Activated CD4-positive, alpha-beta T cell treated with anti-CD3 and anti-CD28 coated beads, Interleukin-2, amount 50 U/mL, for 4 hours (primary cell): Measurements from ENCODE around the gene GJB6.
A peak's percentile ranks its signal among the peaks of the same experiment; 100 is the strongest.
"Not testable (repeated sequence)": the region's sequence is repeated elsewhere in the genome, so short reads cannot be mapped to it uniquely, and the experiment has no call there.

ENCODE experiments used
- DNase-seq, 2 experiments: peaks; one replicate each; pipeline ENCODE4 v3.0.0-alpha.2; 2020

The GJB6 gene

GRCh38 chr13:20231839-20232555, at the start of gene GJB6:
Gene GJB6 (minus strand): TSS chr13:20232319. CDS start chr13:20223480, 8,839 bp downstream.
- DNase-seq = peak; percentile 7 to 13

DNA sequence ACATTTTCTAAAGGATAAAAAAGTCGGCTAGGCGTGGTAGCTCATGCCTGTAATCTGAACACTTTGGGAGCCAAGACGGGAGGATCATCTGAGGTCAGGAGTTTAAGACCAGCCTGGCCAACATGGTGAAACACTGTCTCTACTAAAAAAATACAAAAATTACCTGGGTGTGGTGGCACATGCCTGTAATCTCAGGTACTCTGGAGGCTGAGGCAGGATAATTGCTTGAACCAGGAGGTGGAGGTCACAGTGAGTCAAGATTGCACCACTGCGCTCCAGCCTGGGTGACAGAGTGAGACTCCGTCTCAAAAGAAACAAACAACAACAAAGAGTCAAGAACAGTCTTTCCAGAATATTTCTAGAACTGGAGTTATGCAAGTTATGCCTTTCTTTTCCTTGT, 44.8 kb upstream of the GJB6 start:
- DNase-seq = not testable (repeated sequence)

DNA sequence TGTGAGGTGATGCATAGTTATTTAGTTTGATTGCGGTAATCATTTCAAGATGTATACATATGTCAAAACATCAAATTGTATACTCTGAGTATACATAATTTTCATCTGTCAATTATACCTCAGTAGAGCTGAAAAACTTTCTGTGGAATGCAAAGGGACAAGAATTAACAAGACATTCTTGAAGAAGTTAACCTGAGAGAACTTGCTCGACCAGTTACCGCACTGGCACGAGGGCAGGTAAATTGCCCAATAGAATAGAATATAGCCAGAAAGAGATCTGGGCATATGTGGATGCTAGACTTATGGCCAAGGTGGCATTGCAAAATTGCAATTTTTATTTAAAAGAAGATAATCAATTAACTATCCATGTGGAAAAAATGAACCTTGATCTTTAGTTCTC, 42.3 kb upstream of the GJB6 start:
- no peak for DNase-seq

- no peak for DNase-seq
These were observed 40.6 kb upstream of the GJB6 start for GRCh38 chr13:20272588-20273171.

GRCh38 chr13:20272104-20272503, 40.0 kb upstream of the GJB6 start:
- DNase-seq = no peak

GRCh38 chr13:20271441-20271840, 39.3 kb upstream of the GJB6 start:
- no peak for DNase-seq

GRCh38 chr13:20270163-20270865, 38.2 kb upstream of the GJB6 start:
- no peak for DNase-seq

- DNase-seq = no peak
These were observed 32.3 kb upstream of the GJB6 start for GRCh38 chr13:20264271-20265018.

DNA sequence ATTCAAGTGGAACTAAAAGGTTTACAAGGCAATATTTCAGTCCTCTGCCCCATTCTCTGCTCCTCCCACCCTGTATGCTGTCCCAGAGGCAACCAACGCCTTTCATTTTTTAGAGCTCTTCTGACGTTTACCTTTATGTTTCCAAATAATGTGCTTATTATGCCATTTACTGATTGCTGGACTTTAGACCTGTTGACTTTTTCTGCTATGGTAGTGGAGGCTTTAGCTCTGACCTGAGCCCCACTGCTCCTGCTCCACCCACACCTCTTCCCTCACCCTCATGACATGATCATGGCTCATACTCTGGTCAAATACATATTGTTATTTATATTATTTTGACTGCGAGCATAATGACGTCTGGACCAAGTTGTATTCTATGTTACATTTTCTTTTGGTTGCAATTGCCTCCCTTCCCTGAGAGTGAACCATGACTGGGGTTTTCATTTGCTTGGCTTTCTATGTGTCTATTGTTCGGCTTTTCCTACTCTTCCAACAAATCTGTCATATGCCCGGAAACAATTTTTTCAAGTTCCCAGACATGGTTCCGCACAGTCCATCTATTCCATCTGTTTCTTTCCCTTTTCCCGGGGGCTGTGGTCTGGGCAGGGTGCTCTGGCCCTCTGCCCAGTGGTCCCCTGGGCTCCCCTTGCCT, 31.4 kb upstream of the GJB6 start:
- no peak for DNase-seq

DNA sequence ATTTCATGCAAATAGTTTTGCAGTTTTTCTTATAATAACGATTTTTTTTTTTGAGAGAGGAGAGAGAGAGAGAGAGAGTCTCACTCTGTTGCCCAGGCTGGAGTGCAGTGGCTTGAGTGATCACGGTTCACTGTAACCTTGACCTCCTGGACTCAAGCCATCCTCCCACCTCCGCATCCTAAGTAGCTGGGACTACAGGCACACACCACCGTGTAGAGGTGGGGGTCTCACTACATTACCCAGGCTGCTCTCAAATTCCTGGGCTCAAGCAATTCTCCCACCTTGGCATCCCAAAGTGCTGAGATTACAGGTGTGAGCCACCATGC, 26.8 kb upstream of the GJB6 start:
- no peak for DNase-seq

DNA sequence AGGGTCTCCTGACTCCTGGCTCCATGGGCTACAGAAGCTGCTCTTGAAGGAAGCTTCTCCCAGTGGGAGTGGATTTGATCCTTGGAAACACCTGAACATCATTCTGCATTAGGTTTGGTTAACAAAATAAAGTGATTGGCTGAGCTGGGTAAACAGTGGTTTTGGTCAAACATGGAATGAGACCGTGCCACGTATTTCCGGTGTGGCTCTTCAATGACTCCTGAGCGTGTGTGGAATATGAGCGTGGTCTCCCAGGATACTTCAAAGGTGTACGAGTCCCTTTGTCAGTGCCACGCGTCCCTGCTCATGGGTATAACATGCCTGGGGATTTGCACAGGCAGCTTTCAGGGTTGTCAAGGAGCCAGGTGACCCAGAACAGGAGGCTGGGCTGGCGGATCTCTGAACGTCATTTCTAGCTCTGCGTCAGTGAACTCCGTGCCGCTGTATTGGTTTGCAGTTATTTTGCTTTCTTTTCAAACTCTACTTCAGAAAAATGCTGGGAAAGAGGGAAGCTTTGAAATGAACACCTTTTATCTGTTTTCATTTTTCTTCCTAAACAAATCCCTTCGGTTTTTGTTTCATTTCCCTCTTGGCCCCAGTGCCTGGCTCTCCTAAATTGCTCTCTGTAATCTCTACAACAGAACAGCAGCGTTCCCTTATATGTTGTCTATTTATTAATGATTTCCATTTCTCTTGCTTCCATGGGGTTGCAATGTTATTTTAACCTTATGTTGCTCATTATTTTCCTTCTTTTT, 26.3 kb upstream of the GJB6 start:
- no peak for DNase-seq

GRCh38 chr13:20254076-20254475, 22.0 kb upstream of the GJB6 start:
- no peak for DNase-seq

DNA sequence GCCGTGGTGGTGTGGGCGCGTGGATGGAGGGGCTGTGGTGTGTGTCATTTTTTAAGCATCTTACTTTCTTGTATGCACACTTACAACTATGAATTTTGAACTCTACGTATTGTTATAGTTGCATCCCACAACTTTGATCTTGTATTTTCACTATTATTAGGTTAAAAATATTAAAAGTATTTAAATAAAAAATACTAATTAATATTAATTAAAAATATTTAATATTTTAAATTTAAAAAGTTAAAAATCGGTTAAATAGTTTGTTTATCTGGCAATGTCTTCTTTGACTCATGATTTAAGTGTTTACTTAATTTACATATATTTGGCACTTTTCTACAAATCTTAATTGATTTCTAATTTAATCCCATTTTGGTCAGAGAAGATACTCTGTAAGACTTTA, 17.8 kb upstream of the GJB6 start:
- DNase-seq = no peak

- no peak for DNase-seq
These were observed 15.8 kb upstream of the GJB6 start for GRCh38 chr13:20247963-20248362.

- no peak for DNase-seq
These were observed 15.3 kb upstream of the GJB6 start for GRCh38 chr13:20247403-20247802.

DNA sequence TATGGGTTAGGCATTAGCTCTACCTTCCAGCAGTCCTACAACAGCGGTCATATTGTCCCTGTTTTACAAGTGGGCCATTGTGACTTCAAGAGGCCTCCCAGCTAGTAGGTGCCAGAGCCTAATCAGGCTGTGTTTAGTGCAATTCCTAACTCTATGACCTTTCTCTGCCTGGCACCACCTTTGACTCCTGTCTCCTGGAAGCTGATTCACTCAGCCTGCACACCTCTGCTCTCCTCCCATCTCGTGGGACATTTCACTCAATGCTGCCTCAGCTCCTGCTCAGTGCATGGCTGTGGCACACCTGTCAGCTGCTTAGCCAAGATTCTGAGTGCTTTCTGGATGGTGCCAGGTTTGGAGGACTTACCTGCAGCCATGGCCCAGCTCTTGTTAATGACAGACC, 9.5 kb upstream of the GJB6 start:
- DNase-seq = no peak

DNA sequence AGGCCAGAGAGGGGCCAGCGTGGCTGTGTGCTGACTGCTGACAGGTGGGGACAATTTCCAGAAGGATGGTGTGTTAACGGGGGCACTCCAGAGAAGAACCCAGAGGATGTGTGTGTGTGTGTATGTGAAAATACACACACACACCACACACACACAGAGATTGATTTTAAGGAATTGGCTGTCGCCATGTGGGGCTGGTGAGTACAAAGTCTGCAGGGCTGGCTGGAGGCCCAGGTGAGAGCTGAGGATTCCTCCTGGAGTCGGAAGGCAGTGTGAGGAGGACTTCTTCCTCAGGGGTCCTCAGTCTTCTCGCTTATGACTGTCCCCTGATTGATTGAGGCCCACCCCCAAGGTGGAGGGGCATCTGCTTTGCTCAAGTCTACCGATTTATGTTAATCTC, 7.6 kb upstream of the GJB6 start:
- DNase-seq = no peak

GRCh38 chr13:20232556-20233277, 598 bp upstream of the GJB6 start:
- no peak for DNase-seq

GRCh38 chr13:20230913-20231838, 943 bp downstream of the GJB6 start:
- peak in 1 of 2 experiments; percentile 4 for DNase-seq

GRCh38 chr13:20227730-20228129, 4.4 kb downstream of the GJB6 start:
- no peak for DNase-seq
